Measurements from ENCODE around the gene RAB6A.

GRCh38 chr11:73715541-73715940 lies 45.3 kb downstream of the RAB6A start:
- TF ChIP-seq CTCF (IDR thresholded peaks at IDR 0.05; ENCODE audit: extremely low read depth in 1 of 2, insufficient read depth in 1 of 2, low read depth in 1 of 2, low read length in 2 of 2) (no peak), POLR2A (IDR thresholded peaks at IDR 0.05; ENCODE audit: low read depth, low read length) (no peak), FOS (IDR thresholded peaks at IDR 0.05; ENCODE audit: borderline replicate concordance, insufficient read depth, low read length) (no peak), MAX (IDR thresholded peaks at IDR 0.05; ENCODE audit: insufficient read depth, insufficient read length) (no peak)
